H1 (cell line): ENCODE measurements around the gene NDUFB2. TPM values are rescaled to one million over a fixed set of nuclear protein-coding genes. Genes with fewer than 3 reads are reported as not detected.

Experiments
- CTCF ChIA-PET: fragments of 300-600 bp; sonication (Branson Sonifier 250); formaldehyde crosslinking; loops from one replicate; lab custom pipeline; 2021; ENCODE audit not compliant: partially characterized antibody; lab: Charles Lee
- POLR2A ChIA-PET: fragments of 300-600 bp; sonication (Branson Sonifier 250); formaldehyde crosslinking; loops from one replicate; lab custom pipeline; 2021; ENCODE audit warnings: inconsistent platforms; ENCODE audit not compliant: partially characterized antibody; lab: Charles Lee
- DNase-seq, 2 experiments: peaks; one replicate each; pipeline versions ENCODE4 v3.0.0 to v3.0.0-alpha.2; 2010 to 2022; ENCODE audit warnings: low spot score in 2 of 2, low read depth in 1 of 2, mixed read lengths in 1 of 2
- FAIRE-seq: peaks from 2 replicates; lab custom pipeline; 2011; peaks lifted over from hg19 to GRCh38; lab: Jason Lieb, UNC
- H2AFZ ChIP-seq: 2 replicates; pipeline ENCODE4 v1.8.1; 2012; ENCODE audit warnings: low read length, inconsistent platforms
- H2AK5ac ChIP-seq: 2 replicates; pipeline ENCODE4 v1.6.1; 2013; ENCODE audit warnings: low read depth, low read length
- H2BK120ac ChIP-seq: replicated peaks from 2 replicates; pipeline ENCODE3; 2013; ENCODE audit warnings: low read depth, low read length, inconsistent platforms
- H2BK12ac ChIP-seq: 2 replicates; pipeline ENCODE4 v1.6.1; 2013; ENCODE audit warnings: low read depth, low read length
- H2BK15ac ChIP-seq: 2 replicates; pipeline ENCODE4 v1.6.1; 2013; ENCODE audit warnings: low read length
- H2BK20ac ChIP-seq: 2 replicates; pipeline ENCODE4 v1.6.1; 2013; ENCODE audit warnings: low read length
- H2BK5ac ChIP-seq: 2 replicates; pipeline ENCODE4 v1.6.1; 2013; ENCODE audit warnings: low read depth, low read length
- H3K14ac ChIP-seq: 2 replicates; pipeline ENCODE4 v1.6.1; 2013; ENCODE audit warnings: inconsistent platforms; ENCODE audit not compliant: insufficient read length
- H3K18ac ChIP-seq: 2 replicates; pipeline ENCODE4 v1.6.1; 2013; ENCODE audit warnings: low read length; ENCODE audit errors: extremely low read depth
- H3K23ac ChIP-seq: 2 replicates; pipeline ENCODE4 v1.6.1; 2013; ENCODE audit warnings: inconsistent platforms; ENCODE audit not compliant: insufficient read length
- H3K23me2 ChIP-seq: 2 replicates; pipeline ENCODE4 v1.6.1; 2013; ENCODE audit warnings: low read depth, low read length
- H3K27ac ChIP-seq: 2 replicates; pipeline ENCODE4 v1.6.1; 2011; ENCODE audit warnings: low read depth, low read length, inconsistent platforms
- H3K27me3 ChIP-seq, 4 experiments: replicated peaks in 1 of 4; 1 replicate in 1 of 4; 2 replicates in 3 of 4; pipeline versions ENCODE4 v1.6.1 to v1.8.1; 2011 to 2013; ENCODE audit warnings: low read length in 3 of 4, mild to moderate bottlenecking in 3 of 4, inconsistent platforms in 2 of 4, mixed read lengths in 2 of 4, moderate library complexity in 1 of 4; ENCODE audit not compliant: control insufficient read depth in 3 of 4, insufficient read depth in 3 of 4; ENCODE audit errors: extremely low read depth in 1 of 4
- H3K36me3 ChIP-seq, 4 experiments: 2 replicates each; pipeline versions ENCODE4 v1.6.1 to v1.8.1; 2011 to 2013; ENCODE audit warnings: mild to moderate bottlenecking in 4 of 4, low read length in 3 of 4, moderate library complexity in 2 of 4, control low read depth in 1 of 4, inconsistent platforms in 1 of 4; ENCODE audit not compliant: insufficient read depth in 4 of 4, control insufficient read depth in 2 of 4
- H3K4ac ChIP-seq: replicated peaks from 2 replicates; pipeline ENCODE3; 2013; ENCODE audit warnings: low read length, low read depth, mixed read lengths, inconsistent platforms; ENCODE audit not compliant: insufficient read length
- H3K4me1 ChIP-seq, 4 experiments: replicated peaks in 1 of 4; 1 replicate in 1 of 4; 2 replicates in 3 of 4; pipeline versions ENCODE4 v1.6.1 to v1.8.1; 2011 to 2013; ENCODE audit warnings: low read length in 3 of 4, inconsistent platforms in 2 of 4, mixed read lengths in 1 of 4; ENCODE audit not compliant: insufficient read depth in 4 of 4, control insufficient read depth in 3 of 4
- H3K4me2 ChIP-seq, 2 experiments: 2 replicates each; pipeline versions ENCODE4 v1.6.1 to v1.8.1; 2011 to 2013; ENCODE audit warnings: low read depth in 2 of 2, low read length in 2 of 2, control low read depth in 1 of 2, inconsistent platforms in 1 of 2, mild to moderate bottlenecking in 1 of 2; ENCODE audit not compliant: insufficient read depth in 1 of 2
- H3K4me3 ChIP-seq, 4 experiments: fragments of 200-600, 300-600 bp in 1 of 4; sonication (generic), shearing (Covaris generic), sonication (Bioruptor Twin) in 1 of 4; 2 replicates each; pipeline versions ENCODE4 v1.5.1 to v1.8.1; 2011 to 2016; ENCODE audit warnings: low read length in 4 of 4, low read depth in 3 of 4, control low read depth in 2 of 4, inconsistent platforms in 2 of 4, mild to moderate bottlenecking in 2 of 4, mixed read lengths in 1 of 4, moderate library complexity in 1 of 4; ENCODE audit not compliant: insufficient read depth in 2 of 4; ENCODE audit errors: extremely low read depth in 1 of 4
- H3K56ac ChIP-seq: replicated peaks from 2 replicates; pipeline ENCODE3; 2013; ENCODE audit warnings: low read depth, mild to moderate bottlenecking, mixed read lengths, low read length, inconsistent platforms; ENCODE audit not compliant: insufficient read length
- H3K79me1 ChIP-seq: 2 replicates; pipeline ENCODE4 v1.6.1; 2013; ENCODE audit warnings: low read depth, low read length, control low read depth
- H3K79me2 ChIP-seq, 2 experiments: 2 replicates each; pipeline versions ENCODE4 v1.6.1 to v1.8.1; 2012 to 2013; ENCODE audit warnings: low read length in 2 of 2, mild to moderate bottlenecking in 2 of 2, inconsistent platforms in 1 of 2; ENCODE audit not compliant: insufficient read depth in 2 of 2, control insufficient read depth in 1 of 2
- H3K9ac ChIP-seq, 4 experiments: replicated peaks in 1 of 4; 1 replicate in 1 of 4; 2 replicates in 3 of 4; pipeline versions ENCODE4 v1.6.1 to v1.8.1; 2011 to 2013; ENCODE audit warnings: low read depth in 3 of 4, low read length in 3 of 4, control low read depth in 2 of 4, mild to moderate bottlenecking in 2 of 4, moderate library complexity in 2 of 4, inconsistent platforms in 1 of 4; ENCODE audit errors: extremely low read depth in 1 of 4
- H3K9me3 ChIP-seq, 2 experiments: 2 replicates each; pipeline versions ENCODE4 v1.6.1 to v1.8.1; 2012 to 2013; ENCODE audit warnings: mild to moderate bottlenecking in 2 of 2, moderate library complexity in 2 of 2, control low read depth in 1 of 2, inconsistent platforms in 1 of 2, low read depth in 1 of 2, low read length in 1 of 2, mixed read lengths in 1 of 2; ENCODE audit not compliant: insufficient read depth in 2 of 2
- H4K20me1 ChIP-seq, 2 experiments: replicated peaks in 1 of 2; 2 replicates each; pipeline versions ENCODE3 to v1.8.1; 2011 to 2013; ENCODE audit warnings: inconsistent platforms in 2 of 2, low read length in 2 of 2, mild to moderate bottlenecking in 1 of 2; ENCODE audit not compliant: insufficient read depth in 2 of 2, control insufficient read depth in 1 of 2
- H4K5ac ChIP-seq: 2 replicates; pipeline ENCODE4 v1.6.1; 2013; ENCODE audit warnings: low read length, low read depth, mixed read lengths, inconsistent platforms; ENCODE audit not compliant: insufficient read length
- H4K8ac ChIP-seq: 2 replicates; pipeline ENCODE4 v1.8.0; 2013; ENCODE audit warnings: mild to moderate bottlenecking, moderate library complexity, low read length, inconsistent platforms; ENCODE audit not compliant: insufficient read depth; ENCODE audit errors: extremely low read depth
- H4K91ac ChIP-seq: replicated peaks from 2 replicates; pipeline ENCODE3; 2013; ENCODE audit warnings: low read length, mixed read lengths, inconsistent platforms; ENCODE audit not compliant: insufficient read length
- CTBP2 ChIP-seq: IDR thresholded peaks from 2 replicates; pipeline ENCODE4 v1.7.0; 2011; ENCODE audit warnings: borderline replicate concordance, mild to moderate bottlenecking, moderate library complexity, mixed read lengths, low read length; ENCODE audit not compliant: insufficient read depth, insufficient read length
- RNF2 ChIP-seq: fragments of 200-900, 300-1000 bp; sonication (generic); IDR thresholded peaks from 2 replicates; pipeline ENCODE4 v1.7.1; 2016; ENCODE audit warnings: borderline replicate concordance, low read depth, mild to moderate bottlenecking, antibody characterized with exemption, low read length; ENCODE audit not compliant: poor library complexity, severe bottlenecking; ENCODE audit errors: missing control alignments
- WGBS, 2 experiments: shearing (Covaris generic) in 1 of 2; methylation state at CpG; one replicate each; pipeline versions ENCODE4 v1.1.6 to v1.1.7; 2013 to 2015; ENCODE audit warnings: low lambda C conversion rate in 2 of 2, mixed read lengths in 2 of 2, inconsistent platforms in 1 of 2, low coverage in 1 of 2, missing lambda C conversion rate in 1 of 2; ENCODE audit not compliant: insufficient replicate concordance in 2 of 2, insufficient coverage in 1 of 2, insufficient read length in 1 of 2; ENCODE audit errors: extremely low coverage in 1 of 2, missing lambda C conversion rate in 1 of 2; 5-methylcytosine and 5-hydroxymethylcytosine counted together
- polyA plus RNA-seq, 7 experiments: library from polyadenylated mRNA; depleted of rRNA in 3 of 7; stranded (reverse) in 5 of 7; unstranded in 2 of 7; fragments of >200 nt in 5 of 7; fragments of 200-250 nt in 2 of 7; gene quantifications; 1 replicate in 5 of 7; 2 replicates in 1 of 7; 4 replicates in 1 of 7; pipeline versions ENCODE4 v1.2.1 to v1.2.3, GENCODE V29; 2011 to 2013; ENCODE audit warnings: missing spikeins in 2 of 7, mixed read lengths in 2 of 7
- total RNA-seq: library from RNA; stranded (reverse); fragmentation: NEBNext Ultra II Directional; extraction: Animal tissue kit (Norgen Biotek cat#: 25700); gene quantifications from 2 replicates; pipeline ENCODE4 v1.2.1, GENCODE V29; 2021

Gene NDUFB2
- total and polyA plus RNA-seq, 2 of the 8 experiments (the other 6 are each of a cell fraction or from before 2014, with no cell fraction given) = 168 to 881 TPM

DNA sequence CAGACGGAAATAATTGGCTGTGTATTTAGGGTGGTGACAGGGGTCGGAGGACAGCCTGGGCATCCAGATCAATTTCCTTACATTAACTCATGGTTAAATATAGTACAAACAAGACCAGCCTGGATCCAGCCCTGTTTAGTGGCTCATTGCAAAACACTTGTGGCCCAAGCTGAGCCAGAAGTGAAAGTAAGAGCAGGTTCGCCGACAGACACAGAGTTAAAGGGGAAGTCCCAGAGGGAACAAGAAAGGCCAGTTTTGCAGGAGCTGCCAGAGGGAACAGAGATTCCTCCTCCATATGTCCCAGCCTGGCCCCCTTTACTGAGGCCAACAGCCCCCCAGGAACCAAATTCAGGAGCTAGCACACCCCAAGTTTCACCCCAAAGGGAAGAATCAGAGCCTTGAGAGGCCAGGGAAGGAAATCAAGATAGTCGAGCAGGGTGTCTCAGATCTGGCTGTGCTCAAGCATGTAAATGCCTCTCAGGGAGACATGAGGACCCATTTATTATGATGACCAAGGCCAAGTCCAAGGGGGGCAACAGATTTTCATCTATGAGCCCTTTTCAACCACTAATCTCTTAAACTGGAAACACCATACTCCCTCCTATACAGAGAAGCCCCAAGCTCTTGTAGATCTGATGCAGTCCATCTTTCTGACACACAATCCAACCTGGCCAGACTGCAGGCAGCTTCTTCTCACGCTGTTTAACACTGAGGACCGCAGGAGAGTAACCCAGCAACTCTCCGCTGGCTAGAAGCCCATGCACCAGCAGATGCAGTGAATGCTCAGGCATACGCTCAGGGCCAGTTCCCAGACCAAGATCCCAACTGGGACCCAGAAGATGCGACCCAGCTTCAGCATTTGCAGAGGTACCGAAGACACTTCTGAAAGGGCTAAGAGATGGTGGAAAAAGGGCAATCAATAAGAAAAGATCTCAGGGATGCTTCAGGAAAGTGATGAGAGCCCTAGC is 39.7 kb upstream of the NDUFB2 start:
- 0 out of 2 replicates have a peak overlapping the region, but pooled peaks have one; percentile 52 for H2AFZ ChIP-seq
- no peak overlapping the region for H3K14ac ChIP-seq
- no peak for FAIRE-seq
- H2BK20ac ChIP-seq = no peak overlapping the region
- no peak overlapping the region; a peak in 1 of 7 replicates for H3K9ac ChIP-seq
- H3K4me1 ChIP-seq = peaks cover 0 to 3% (median 1%) of the 10 kb centered on the region in 4 experiments; a peak in 2 of 7 replicates
- no peak overlapping the region for H2BK15ac ChIP-seq
- no peak overlapping the region for H3K27ac ChIP-seq
- H3K36me3 ChIP-seq = no peaks in the 10 kb centered on the region
- H4K8ac ChIP-seq = no peak overlapping the region
- H4K5ac ChIP-seq = no peak overlapping the region
- DNase-seq = no peak
- H3K27me3 ChIP-seq = no peaks in the 10 kb centered on the region; a peak in 1 of 7 replicates
- no peaks in the 10 kb centered on the region for H3K9me3 ChIP-seq
- no peak overlapping the region for H3K23ac ChIP-seq
- no peak overlapping the region for H4K91ac ChIP-seq
- no peak overlapping the region for H2BK5ac ChIP-seq
- no peak overlapping the region for H3K4ac ChIP-seq
- POLR2A ChIA-PET = interaction anchor here (0.6 to 1.2 kb wide), 4 partner anchors 12 to 317 kb away, joined by 3 to 4 read pairs (median 3); no protein-coding TSS in a partner anchor
- 92% methylated on average over 11 of the region's 11 CpGs; no CpG with 5 or more reads in 1 of the 2 experiments for WGBS, 2 experiments
- no peak overlapping the region for H2BK120ac ChIP-seq
- no peak overlapping the region for H3K18ac ChIP-seq
- H3K4me2 ChIP-seq = no peak overlapping the region
- no peaks in the 10 kb centered on the region for H3K79me2 ChIP-seq
- H3K79me1 ChIP-seq = no peaks in the 10 kb centered on the region
- no peak overlapping the region for H3K56ac ChIP-seq
- no peak overlapping the region for H3K4me3 ChIP-seq
- H2BK12ac ChIP-seq = no peak overlapping the region
- H3K23me2 ChIP-seq = peaks cover 6% of the 10 kb centered on the region; the same call in 1 of the 2 replicates
- H4K20me1 ChIP-seq = peaks cover 0 to 6% of the 10 kb centered on the region in 2 experiments
- no peak overlapping the region for H2AK5ac ChIP-seq
- CTCF ChIA-PET = interaction anchor here (0.6 to 5.1 kb wide), 11 partner anchors 9 to 1159 kb away, joined by 3 to 35 read pairs (median 4); no protein-coding TSS in a partner anchor
- TF ChIP-seq RNF2 = no peak
- TF ChIP-seq CTBP2 = no peak
